DLD1 (cell line): ENCODE measurements around the gene LRRC15.

ENCODE experiments used
- in situ Hi-C: cut with HindIII; loops from 2 replicates; pipeline ENCODE4 v1.10.0; 2017; ENCODE audit warnings: low sequenced_read_pairs

LRRC15 gene

DNA sequence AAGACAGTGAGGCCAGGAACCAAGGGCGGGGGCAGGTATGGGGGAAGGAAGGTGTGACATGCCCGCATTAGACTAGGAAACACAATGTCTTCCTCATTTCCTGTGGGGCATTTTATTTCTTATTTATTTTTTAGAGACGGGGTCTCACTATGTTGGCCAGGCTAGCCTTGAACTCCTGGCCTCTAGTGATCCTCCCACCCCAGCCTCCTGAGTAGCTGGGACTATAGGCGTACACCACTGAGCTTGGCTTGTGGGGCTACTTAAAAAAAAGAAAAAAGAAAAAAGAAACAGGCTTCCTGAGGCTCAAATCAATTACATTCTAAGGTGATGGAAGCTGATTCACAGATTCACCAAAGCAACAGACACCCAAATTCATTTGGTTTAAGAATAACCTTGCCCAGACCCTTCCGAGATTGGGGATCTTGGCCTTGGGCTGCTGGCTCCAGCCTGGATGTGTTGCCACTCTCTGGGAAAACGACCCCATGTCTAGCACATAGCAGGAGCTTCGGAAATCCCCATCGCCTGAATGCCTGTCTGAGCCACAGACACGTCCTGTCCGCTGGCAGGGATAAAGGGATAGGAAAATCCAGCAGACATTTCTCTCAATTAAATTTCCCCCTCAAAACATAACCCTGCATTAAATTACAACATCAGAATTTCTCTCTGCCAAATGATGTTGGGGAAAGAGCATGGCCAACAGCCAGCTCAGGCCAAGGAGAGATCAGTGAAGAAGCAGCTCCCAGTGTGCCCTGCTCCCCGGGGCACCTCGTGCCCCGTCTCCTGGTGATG lies 31.4 kb downstream of the LRRC15 start:
- in situ Hi-C loops = loop anchor here (25.0 kb wide), 1 partner anchor 676 kb away; no protein-coding TSS in a partner anchor

DNA sequence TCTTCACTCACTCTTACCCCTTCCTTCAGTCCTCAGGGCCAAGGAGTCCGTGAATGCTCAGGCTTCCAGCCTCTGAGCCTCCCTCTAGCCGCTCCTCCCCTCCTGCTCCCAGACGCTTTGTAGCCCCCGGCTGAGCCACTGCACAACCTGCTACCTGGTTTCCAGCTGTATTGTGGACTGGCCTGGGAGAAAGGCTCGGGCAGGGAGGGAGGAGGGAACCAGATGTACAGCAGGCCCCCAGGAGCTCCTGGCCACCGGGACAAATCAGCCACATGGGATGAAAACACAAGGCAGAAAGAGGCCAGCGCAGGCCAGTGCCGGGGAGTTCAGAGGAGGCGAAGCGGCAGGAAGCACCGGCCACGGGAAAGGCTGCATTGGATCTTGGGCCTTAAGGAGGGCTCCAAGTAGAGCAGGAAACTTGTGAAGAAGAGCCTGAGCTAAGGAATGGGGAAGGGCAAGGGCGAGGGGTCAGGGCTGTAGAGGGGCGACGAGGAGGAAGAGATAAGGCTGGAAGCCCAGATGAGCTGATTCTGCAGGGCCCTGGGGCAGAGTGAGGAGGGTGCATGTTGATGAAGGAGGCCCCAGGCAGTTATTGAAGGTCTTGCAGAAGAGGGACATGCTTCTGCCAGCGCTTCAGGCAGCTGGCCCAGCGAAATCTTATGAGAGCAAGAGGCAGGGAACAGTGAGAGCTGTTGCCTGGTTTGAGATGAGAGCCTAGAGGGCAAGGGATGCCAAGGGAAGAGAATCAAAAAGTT lies 32.8 kb downstream of the LRRC15 start:
- in situ Hi-C loops = loop anchor here (25.0 kb wide), 1 partner anchor 674 kb away; no protein-coding TSS in a partner anchor

DNA sequence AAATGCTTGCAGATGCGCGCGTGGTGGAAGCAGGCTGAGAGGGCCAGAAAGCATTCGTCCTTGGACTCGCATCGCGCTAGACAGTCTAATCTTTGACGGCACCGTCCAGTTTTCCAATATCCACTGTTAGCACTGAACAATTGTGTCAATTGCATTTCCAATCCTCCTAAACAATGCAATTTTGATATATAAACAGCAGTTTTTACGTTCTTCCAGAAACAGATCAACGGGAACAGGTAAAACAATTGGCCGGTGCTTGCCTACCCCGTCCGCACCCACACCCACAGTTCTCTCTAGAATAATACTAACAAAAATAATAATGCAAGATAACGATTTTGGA lies 35.6 kb downstream of the LRRC15 start:
- in situ Hi-C loops = loop anchor here (5.0 to 25.0 kb wide), 2 partner anchors 73 to 672 kb away; no protein-coding TSS in a partner anchor

DNA sequence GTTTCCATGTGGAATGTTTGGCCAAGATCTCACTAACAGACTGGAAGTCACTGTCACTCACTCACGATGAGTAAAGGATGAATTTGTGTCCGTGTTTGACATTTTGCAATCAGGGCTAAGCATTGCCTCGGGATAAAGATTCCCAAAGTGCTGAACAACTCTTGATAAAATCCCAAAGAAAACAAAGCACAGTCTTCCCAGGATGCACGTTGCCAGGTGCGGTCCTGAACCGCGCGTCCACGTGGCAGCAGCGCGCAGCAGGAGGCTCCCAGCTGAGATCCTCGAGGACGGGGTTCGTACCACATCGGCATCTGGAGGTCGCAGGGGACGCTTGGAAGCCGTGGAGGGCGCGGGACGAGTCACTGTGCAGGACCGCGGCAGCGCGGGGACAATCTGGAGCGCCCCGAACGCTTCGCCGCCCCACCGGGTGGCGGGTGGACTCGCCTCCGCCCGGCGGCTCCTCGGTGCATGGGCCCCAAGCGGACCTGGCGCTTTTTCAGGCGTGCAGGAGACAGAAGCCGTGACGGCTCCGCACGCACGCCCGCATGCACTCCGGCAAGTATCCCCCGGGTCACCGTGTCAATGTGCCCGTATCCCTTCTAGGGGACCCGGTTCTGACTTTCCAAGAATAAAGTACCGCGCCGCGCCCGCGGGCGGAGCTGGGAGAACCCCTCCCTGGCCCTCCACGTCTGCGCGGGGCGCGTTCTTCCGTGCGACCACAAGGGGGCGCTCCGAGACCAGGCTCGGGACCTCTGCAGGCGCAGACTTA lies 36.1 kb downstream of the LRRC15 start:
- in situ Hi-C loops = loop anchor here (5.0 to 25.0 kb wide), 2 partner anchors 74 to 671 kb away; no protein-coding TSS in a partner anchor

DNA sequence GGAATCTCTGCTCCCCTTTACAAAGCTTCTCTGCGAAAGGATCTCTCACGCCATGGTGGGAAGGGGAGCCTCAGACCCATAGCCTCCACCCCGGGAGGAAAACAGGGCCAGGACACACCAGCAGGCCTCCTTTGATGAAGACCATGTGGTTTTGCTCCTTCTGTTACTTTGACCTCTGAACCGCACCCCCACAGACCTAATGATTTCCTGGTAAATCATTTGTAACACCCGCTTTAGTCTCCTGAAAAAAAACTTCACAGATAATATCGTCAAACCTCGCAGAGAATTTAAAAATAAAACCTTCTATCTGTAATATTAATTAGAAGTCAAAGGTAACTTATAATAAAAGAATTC lies 36.7 kb downstream of the LRRC15 start:
- in situ Hi-C loops = loop anchor here (5.0 to 25.0 kb wide), 2 partner anchors 74 to 671 kb away; no protein-coding TSS in a partner anchor

DNA sequence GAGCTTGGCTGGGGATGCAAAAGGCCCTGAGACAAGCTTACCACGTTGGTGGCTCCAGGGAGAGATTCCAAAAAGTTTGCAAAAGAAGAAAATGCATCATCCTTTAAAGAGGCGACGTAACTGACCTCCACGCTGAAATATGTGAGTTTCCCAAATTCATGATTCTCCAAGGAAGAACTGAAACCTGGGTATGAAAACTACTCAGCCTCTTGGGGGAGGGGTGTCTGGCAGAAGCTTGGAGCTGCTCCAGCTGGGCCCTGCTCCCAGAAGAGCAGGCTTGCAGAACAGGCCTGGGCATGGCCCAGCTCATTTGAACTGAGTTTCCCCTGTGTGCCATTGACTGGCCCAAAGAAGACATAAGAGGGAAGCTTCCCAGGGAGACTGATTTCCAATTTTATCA lies 39.0 kb downstream of the LRRC15 start:
- in situ Hi-C loops = loop anchor here (5.0 to 25.0 kb wide), 2 partner anchors 77 to 668 kb away; no protein-coding TSS in a partner anchor

DNA sequence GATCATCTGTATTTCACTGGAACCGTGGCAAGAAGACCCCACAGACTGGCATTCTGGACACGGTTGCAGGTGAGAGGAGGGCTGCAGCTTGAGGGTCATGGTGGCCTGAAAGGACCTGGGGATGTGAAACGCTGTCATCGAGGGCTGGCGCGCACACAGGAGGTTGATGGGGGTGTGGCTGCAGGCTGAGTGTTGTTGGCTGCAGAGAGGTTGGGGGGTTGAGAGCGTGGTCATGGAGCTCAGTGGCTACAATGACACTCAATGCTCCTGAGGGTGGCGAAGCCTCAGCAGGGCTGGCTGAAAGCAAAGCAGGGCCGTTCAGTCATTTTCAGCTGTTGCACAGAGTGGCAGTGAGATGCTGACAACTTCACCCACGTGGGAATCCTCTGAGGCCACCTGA lies 39.4 kb downstream of the LRRC15 start:
- in situ Hi-C loops = loop anchor here (5.0 to 25.0 kb wide), 2 partner anchors 77 to 668 kb away; no protein-coding TSS in a partner anchor

DNA sequence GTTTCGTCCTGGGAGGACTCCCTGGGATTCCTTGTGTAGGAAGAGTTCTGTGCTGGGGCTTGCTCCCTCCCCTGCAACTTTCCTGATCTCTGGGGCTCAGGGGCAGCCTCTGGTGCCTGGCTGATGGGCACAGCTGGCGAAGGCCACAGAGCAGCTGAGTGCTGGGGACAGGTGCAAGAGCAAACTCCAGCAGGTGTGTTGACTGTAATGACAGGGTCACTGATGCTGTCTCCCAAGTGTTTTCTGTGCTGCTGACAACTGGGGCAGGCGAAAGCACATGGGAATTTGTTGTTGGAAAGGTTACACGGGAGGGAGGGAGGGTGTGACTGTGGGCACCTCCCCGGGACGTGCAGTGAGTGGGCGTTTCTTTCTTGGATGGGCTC lies 40.0 kb downstream of the LRRC15 start:
- in situ Hi-C loops = loop anchor here (25.0 kb wide), 1 partner anchor 667 kb away; no protein-coding TSS in a partner anchor

DNA sequence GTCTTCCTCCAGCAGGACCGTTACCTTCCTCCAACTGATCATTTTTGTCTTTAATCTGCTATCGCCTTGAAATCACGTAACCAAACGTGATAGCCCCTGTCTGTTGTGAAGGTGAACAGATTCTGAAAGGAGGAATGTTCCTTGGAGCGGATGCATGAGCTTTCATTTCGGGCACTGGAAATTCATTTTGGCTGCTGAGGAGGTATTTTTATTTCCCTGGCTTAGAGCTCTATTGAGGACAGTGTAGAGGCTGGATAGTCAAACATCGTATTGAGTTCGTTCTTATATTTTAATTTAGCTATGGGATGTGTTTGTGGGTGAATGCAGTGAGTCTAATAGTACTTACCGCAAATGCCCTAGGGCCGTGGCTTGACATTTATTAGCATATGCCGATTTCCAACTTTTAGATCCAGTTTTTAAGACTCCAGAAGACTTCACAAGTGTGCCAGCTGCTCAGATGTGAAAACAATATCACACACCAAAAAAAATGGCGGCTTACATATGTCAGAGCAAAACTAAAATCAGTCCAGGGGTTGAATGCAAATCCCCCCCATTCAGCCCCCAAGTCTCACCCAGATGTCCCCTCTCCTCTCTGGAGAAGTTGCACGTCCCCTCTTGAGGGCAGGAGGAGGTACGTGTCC lies 40.5 kb downstream of the LRRC15 start:
- in situ Hi-C loops = loop anchor here (25.0 kb wide), 1 partner anchor 667 kb away; no protein-coding TSS in a partner anchor

DNA sequence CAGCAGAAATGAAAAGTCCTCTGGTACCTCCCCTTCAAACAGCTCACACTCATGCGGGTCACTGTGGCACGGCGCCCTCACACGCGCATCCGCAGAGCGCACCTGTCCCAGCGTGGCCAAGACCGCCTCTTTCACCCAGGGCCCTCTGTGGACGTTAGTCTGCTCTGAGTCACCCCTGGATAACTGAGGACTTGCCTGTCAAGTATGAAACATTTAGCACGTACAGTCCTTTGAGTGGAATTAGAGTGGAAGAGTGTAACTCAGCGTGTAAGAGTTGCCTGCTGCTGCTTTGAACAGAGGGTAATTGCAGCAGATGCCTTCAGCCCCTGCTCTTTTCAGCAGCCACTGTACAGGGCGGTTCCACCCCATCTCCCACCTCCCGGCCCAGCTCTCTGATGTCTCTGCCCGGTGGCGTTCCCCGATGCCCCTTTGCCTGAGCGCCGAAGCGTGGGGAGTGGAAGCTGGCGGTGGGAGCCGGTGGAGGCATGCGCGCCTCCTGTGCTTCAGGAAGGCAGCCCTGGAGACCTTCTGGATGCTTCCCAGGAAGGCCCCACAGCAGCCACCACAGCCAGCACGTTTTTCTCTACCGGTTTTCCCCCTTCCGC lies 41.4 kb downstream of the LRRC15 start:
- in situ Hi-C loops = loop anchor here (25.0 kb wide), 1 partner anchor 666 kb away; no protein-coding TSS in a partner anchor

DNA sequence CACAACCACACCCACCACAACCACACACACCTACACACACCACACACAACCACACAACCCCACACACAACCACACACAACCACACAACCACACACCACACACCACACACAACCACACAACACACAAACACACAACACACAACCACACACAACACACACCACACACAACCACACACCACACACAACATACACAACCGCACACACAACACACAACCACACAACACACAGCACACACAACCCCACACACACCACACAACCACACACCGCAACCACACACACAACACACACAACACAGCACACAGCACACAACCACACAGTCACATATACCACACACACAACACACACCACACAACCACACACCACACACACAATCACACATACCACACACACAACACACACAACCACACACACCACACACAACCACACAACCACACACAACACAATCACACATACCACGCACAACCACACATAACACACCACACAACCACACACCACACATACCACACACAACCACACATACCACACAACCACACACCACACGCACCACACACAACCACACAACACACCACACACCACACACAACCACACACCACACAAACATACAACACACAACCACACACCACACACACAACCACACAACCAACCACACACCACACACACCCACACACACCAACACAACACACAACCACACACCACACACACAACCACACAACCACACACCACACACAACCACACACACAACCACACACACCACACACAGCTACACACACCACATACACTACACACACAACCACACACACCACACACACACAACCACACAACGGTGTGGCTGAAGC lies 42.1 kb downstream of the LRRC15 start:
- in situ Hi-C loops = loop anchor here (25.0 kb wide), 1 partner anchor 665 kb away; no protein-coding TSS in a partner anchor

DNA sequence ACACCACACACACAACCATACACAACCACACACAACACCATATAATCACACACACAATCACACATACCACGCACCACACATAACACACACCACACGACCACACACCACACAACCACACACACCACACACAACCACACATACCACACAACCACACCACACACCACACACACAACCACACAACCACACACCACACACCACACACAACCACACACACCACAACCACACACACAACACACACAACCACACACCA lies 42.6 kb downstream of the LRRC15 start:
- in situ Hi-C loops = loop anchor here (25.0 kb wide), 1 partner anchor 665 kb away; no protein-coding TSS in a partner anchor

DNA sequence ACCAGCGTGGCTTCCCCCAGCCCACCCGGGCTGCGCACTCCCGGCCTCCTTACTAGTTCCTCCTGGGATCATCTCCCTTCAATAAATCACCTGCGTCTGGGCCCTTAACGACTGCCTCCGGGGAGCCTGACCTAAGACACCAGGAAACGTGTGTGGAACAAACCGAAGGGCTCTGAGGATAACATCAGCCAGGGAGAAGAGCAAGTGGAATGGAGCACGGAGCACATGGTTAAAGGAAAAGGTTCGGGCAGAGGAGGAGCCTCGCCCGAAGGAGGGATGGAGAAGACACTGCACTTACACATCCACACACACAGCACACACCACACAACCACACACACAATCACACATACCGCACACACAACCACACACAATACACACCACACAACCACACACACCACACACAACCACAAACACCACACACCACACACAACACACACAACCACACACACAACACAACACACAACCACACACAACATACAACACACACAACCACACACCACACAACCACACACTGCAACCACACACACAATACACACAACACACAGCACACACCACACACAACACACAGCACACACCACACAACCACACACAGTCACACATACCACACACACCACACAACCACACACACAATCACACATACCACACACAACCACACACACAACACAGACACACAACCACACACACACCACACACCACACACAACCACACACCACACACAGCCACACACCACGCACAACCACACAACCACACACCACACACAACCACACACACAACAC lies 43.2 kb downstream of the LRRC15 start:
- in situ Hi-C loops = loop anchor here (25.0 kb wide), 1 partner anchor 664 kb away; no protein-coding TSS in a partner anchor

DNA sequence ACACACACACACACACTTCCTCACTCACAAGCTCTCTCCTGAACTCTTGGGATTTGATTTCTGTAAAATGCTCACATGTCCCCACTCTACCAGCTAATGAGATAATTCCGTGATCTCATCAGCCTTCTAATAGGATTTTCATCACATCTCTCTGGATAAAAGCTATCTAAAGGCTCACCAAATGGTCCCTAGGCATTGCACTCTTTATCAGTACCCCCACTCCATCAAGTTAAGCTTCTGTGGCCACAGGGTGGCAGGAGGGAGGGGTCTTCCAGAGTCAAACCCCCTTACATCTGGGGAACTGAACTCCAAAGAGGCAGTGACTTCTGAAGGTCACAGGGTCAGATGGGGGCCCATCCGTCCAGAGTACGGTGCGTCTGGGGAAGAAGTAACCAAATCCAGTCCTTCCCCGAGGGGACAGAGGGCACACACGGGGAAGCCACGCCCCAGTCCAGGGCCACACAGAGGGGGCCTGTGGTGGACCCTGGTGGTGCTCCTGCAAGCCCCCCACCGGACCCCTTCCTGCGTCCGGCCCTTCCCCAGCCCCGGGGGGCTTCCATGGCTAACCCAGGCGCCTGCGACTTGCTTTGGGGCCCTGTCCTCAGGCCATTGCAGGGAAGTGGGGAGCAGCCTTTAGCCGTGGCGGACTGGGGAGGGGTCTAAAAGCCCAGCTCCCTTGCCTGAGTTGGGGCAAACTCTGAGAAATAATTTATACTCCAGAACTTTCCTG lies 44.0 kb downstream of the LRRC15 start:
- in situ Hi-C loops = loop anchor here (25.0 kb wide), 1 partner anchor 663 kb away; no protein-coding TSS in a partner anchor

DNA sequence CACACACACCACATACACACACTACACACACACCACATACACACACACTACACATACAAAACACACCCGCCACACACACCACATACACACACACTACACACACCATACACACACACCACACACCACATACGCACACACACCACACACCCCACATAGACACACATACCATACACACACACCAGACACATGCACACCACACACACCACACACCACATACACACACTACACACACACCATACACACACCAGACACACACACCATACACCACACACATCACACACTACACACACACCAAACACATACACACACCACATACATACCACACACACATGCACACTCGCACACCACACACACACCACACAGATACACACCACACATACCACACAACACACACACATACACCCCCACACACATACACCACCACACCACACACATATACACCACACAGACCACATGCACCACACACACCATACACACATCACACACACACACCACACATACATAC lies 44.7 kb downstream of the LRRC15 start:
- in situ Hi-C loops = loop anchor here (25.0 kb wide), 1 partner anchor 663 kb away; no protein-coding TSS in a partner anchor

DNA sequence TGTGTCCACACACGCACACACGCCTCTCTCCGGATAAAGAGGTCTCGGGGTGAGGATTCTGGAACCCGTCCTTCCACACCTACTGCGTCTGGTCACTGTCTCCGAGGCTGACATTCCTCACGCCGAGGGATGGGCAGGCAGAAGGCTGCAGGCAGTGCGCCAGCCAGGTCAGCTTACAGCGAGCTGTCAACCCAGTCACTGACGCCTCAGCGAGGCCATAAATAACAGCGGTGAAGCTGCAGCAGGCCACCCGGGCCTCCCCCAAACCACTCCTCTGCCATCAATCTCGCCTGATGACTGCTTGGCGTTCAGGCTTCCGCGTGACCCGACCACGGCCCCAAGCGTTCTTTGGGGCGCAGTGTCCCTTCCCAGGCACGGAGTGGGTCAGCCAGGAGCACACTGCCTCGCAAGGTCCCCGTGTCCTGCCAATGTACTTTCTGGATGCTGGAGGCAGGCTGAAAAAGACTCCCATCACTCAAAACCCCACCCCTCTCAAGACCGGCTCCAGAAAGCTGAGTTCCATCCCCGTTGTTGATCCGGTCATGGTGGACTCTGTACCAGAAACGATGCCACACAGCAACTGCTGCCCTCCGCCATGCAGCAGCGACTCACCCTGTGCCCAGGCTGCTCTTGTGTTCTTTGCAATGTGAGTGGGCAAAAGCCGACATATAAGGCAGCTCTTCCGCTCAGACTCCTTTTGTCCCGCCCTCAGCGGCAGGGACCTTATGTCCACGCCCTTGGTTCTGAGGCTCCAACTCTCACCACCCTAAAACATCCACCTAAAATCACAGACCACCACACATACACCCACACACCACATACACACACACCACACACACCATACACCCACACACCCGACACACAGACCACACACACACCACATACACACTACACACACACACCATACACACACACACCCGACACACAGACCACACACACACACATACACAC lies 45.5 kb downstream of the LRRC15 start:
- in situ Hi-C loops = no loop called here
